AML-193 (cell line): Measurements from ENCODE around the gene UTS2R.
"Not testable (repeated sequence)": the region's sequence is repeated elsewhere in the genome, so short reads cannot be mapped to it uniquely, and the experiment has no call there.

Experiments
- DNase-seq, 2 experiments: peaks; one replicate each; lab custom pipeline; 2025; lab: John Stamatoyannopoulos, UW

Gene UTS2R

GRCh38 chr17:82375359-82376041 lies 3.9 kb downstream of the UTS2R start:
- no peak for DNase-seq

DNA sequence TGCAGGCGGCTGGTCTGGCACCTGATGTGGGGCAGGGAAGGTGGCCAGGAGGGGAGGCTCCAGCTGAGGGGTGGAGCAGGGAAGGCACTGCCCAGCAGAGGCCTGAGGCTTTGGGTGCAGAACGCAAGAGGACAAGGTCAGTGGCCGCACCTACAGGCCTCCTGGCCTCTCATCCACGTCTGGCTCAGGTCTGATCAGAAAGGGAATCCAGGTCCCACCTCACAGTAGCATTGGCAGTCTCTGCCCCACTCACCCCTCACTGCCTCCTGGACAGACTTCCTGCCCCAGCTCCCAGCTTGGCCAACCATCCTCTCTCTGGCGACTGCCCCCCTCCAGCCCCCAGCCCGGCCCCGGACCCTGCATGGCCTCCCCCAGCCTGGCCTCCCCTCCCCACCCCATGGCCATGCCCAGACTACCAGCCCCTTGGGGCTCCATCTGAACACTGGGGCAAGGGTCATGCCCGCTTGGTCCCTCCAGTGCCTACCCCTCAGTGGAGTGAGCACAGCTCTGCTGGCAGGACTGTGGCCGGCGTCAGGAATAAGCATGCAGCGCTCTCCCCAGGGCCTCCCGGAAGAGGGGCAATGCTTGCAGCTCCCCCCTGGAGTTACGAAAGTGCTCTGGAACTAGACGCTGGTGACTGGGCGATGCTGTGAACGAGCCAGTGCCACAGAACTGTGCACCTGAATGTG lies 4.6 kb downstream of the UTS2R start:
- no peak for DNase-seq

GRCh38 chr17:82377294-82377693 lies 5.7 kb downstream of the UTS2R start:
- not testable (repeated sequence) for DNase-seq

DNA sequence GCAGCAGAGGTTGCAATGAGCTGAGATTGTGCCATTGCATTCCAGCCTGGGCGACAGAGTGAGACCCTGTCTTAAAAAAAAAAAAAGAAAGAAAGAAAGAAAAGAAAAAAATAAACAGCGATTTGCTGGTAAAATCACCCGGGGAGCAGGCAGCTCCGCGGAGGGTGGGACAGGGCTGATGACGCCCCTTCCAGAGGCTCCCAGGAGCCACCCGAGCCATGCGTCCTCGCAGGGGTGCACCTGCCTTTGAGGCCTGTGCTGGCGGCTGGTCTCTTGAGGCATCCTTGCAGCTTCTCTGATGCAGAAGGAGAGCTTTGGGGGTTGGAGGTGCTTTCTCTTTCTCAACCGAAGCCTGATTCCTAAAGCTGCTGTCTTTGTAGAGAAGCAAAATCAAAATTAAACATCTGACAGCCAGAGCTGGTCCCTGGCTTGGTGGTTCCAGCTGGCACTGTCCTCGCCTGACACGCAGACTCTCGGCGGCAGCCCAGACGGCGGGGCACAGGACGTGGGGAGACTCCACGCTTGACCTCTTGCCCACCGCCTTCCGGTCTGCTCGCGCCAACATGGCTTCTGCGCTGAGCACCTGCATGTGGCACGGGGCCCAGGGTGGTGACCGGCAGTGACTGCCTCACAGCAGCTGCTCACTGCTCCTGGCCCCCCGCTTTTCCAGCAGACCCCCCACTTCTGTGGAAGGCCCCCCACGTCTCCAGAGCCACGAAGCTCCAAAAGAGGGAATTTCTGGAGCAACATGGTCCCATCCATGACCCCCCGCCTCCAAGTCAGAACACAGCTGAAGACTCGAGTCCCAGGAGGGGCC lies 6.6 kb downstream of the UTS2R start:
- no peak for DNase-seq

GRCh38 chr17:82378741-82379021 lies 7.1 kb downstream of the UTS2R start:
- DNase-seq: no peak

DNA sequence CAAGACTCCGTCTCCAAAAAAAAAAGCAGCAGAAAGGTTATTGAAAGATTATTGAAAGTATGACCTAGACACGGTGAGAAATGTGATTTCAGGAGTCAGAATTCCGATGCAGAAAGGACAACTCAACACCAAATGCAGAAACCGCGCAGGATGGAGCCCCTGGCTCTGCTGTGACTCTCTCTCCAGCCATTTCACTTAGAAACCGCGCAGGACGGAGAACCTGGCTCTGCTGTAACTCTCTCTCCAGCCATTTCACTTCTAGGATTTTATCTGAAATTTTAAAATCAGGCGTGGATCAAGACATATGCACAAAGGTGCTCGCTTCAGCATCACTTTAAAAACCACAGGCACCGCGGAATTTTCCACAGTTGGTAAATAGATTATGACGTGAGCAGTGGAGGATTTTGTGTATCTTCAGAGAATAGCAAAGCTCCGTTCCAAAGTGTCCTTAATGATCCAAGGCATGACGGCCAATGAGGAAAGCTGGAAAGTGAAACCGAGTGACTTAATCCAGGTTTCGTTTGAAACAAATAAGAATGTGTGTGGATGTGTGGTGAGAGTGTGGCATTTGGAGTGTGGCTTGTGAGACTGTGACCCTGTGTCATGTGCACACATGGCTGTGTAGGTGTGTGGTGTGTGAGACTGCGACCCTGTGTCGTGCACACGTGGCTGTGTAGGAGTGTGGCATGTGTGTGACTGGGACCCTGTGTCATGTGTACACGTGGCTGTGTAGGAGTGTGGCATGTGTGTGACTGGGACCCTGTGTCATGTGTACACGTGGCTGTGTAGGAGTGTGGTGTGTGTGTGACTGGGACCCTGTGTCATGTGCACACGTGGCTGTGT lies 9.5 kb downstream of the UTS2R start:
- DNase-seq: no peak

GRCh38 chr17:82381703-82382009 lies 10.1 kb downstream of the UTS2R start:
- DNase-seq: not testable (repeated sequence)

GRCh38 chr17:82382220-82382932 lies 10.8 kb downstream of the UTS2R start:
- not testable (repeated sequence) for DNase-seq

GRCh38 chr17:82382933-82383255 lies 11.3 kb downstream of the UTS2R start:
- DNase-seq: no peak

GRCh38 chr17:82383411-82383810 lies 11.8 kb downstream of the UTS2R start:
- no peak for DNase-seq

DNA sequence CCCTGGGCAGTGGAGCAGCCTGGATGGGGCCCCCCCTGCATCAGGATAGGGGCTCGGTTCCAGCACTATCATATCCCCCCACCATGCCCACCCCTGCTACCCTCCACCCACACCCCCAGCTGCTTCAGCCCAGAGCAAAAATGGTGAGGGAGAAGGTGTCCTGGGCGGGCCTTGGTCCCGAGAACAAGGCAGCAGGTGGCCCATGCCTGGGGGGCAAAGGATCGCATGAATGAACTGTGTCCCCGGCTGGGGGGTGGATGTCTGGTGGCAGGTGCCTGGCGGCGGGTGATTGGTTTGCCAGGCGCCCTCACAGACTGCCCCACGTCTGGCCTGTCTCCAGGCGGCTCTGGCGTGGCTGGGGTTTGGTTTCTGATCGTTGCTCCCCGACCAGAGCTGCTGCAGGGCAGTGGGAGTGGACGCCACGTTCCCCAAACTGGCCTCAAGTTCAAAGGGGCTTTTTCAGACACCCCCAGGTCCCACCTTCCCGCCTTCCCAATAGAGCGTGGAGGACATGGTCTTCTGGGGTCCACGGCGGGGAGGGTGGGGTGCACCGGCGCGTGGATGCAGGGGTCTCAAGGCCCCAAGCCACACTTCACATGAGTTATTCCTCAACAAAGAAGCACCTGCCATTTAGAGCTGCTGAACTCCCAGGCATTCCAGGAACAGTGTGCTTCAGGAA lies 12.6 kb downstream of the UTS2R start:
- DNase-seq: no peak

DNA sequence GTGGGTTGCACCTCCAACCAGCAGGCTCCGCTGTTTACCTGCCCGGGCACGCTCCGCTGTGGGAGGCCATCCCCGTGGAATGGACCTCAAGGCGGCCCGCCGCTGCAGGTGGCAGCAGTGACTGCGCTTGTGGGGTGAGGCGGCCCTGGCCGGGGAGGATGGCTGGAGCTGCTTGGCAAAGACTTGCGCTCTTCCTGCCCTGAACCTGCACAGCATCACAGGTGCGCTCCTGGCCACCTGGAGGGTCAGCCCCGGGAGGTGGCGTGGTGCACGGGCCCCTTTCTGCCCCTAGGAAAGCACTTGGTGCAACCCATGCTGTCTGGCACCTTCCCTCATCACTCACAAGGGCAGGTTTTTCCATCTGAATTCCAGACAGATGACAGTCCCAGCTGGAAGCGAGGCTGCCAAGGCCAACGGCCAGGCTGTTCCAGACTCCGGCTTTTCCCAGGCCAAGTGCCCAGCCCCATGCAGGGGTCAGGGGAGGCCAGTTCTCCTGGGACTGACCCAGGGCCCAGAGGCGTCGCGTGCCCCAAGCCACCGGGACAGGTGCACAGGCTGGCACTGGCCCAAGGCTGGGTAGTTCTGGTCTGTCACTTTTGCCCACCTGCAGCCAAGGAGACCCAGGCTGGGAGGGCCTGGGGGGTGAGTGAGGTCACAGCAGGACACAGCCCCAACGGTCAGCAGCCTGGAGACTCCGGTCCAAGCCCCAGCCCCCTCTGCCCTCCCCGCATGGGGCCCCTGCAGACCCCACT lies 13.3 kb downstream of the UTS2R start:
- no peak for DNase-seq

- no peak for DNase-seq
Observed at GRCh38 chr17:82385559-82386254, 14.1 kb downstream of the UTS2R start.

DNA sequence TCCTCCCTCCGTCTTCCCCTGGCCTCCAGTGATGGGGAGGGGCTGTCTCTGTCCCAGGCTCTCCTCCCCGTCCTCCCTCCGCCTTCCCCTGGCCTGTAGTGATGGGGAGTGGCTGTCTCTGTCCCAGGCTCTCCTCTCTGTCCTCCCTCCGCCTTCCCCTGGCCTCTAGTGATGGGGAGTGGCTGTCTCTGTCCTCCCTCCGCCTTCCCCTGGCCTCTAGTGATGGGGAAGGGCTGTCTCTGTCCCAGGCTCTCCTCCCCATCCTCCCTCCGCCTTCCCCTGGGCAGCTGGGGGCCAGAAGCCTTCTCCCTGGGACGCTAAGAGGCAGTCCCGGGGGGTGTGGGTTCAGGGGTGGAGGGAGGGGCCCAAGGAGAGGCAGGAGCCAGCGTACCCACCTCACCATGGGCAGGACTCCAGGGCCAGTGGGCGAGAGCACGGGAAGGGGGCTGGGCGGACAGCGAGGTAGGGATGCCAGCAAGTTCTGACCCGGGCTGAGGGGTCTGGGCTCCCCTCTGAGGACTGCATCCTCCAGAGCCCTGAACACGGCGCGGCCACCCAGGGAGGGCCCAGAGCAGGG lies 14.8 kb downstream of the UTS2R start:
- no peak for DNase-seq

DNA sequence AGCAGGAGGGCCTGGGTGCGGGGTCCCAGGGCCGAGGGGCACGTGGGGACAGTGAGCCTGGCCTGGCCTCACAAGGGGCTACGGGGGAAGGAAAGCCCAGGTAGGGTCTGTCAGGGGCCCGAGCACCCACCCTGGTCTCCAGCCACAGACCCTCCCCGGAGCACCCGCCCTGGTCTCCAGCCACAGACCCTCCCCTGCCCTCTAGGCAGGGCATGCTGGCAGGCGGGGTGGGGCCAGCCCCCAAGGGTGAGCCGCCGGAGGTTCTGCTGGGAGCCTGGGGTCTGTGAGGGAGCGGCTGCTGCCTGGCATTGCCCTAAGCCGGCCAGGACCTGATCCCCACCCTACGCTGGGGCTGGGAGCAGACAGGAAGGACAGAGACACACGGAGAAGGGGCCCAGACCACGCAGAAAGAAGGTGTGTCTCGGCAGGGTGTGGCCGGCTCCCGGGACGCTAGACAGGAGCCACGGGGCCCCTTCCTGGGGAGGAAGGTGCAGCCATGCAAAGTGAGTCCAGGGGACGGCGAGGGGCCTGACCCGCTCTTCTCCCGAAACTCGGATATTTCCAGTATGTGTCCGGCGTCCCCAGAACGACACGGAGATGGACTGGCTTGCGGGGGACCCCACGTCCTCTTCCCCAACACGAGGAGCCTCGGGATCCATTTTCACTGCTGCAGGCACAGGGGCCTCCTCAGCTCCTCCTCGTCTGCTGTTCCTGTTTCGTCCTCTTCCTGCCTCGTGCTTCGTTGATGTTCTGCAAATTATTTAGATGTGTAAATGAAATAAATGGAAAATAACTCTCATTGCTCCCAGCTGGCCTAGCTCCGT lies 15.5 kb downstream of the UTS2R start:
- DNase-seq: no peak

DNA sequence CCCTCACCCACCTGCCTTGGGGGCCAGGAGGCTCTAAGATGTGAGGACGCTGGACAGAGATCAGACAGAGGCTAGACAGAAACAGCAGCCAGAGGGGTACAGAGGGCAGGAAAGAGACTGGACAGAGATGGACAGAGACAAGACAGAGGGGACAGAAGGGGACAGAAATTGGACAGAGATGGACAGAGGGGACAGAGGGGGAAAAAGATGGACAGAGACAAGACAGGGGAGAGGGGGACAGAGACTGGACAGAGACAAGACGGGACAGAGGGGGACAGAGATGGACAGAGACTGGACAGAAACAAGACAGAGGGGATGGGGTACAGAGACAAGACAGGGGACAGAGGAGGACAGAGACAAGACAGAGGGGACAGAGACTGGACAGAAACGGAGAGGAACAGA lies 16.1 kb downstream of the UTS2R start:
- DNase-seq: no peak

DNA sequence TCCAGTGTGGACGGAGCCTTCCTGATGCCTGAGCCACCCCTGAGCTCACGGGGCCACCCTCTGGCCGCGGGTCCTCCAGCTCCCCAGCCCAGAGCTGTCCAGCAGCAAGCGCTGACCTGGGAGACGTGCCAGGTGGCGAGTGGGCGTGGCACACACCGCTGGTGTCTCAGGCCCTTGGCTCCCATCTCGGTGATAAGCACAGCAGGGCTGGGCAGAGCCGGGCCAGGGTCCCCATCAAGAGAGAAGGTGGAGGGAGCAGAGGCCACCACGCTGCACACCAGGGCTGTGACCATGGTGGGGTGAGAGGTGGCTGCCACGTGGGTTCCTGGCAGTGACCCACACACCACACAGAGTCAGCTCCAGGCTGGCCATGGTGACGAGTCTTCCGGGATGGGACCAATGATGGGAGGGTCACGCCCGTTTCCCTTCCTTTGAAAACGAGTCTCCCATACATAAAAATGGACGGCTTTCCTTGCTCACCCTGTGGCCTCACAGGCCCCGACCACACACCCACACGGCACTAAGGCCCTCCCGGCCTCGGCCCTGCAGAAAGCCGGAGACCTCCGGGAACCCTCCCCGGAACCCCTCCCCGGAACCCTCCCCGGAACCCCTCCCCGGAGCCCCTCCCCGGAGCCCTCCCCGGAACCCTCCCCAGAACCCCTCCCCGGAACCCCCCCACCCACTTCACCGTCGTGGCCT lies 16.8 kb downstream of the UTS2R start:
- DNase-seq: no peak

GRCh38 chr17:82388922-82389283 lies 17.3 kb downstream of the UTS2R start:
- no peak for DNase-seq
